Peyer's patch (tissue), 4 donors: Measurements from ENCODE around the gene PLCL2. TPM values are rescaled to one million over a fixed set of nuclear protein-coding genes. Genes with fewer than 3 reads are reported as not detected.

Source experiments
- DNase-seq, 3 donors: peaks; one replicate each; pipeline ENCODE4 v3.0.0-alpha.2; 2017 to 2019
- H3K27ac ChIP-seq, 4 donors: fragments of 200-600 bp; sonication (generic); one replicate each; pipeline ENCODE4 v1.5.1; 2016 to 2019
- H3K27me3 ChIP-seq, 2 donors: fragments of 200-600 bp; sonication (generic); one replicate each; pipeline ENCODE4 v1.5.1; 2019
- H3K36me3 ChIP-seq, 3 donors: fragments of 200-600 bp; sonication (generic); one replicate each; pipeline ENCODE4 v1.5.1; 2016 to 2019
- H3K4me1 ChIP-seq, 4 donors: fragments of 200-600 bp; sonication (generic); one replicate each; pipeline ENCODE4 v1.5.1; 2016 to 2019
- H3K4me3 ChIP-seq, 4 donors: fragments of 200-600 bp; sonication (generic); 1 replicate in 3 of 4; 2 replicates in 1 of 4; pipeline ENCODE4 v1.5.1; 2016 to 2019; ENCODE audit warnings: mild to moderate bottlenecking in 1 of 4
- H3K9me3 ChIP-seq, 4 donors: fragments of 200-600 bp; sonication (generic); one replicate each; pipeline ENCODE4 v1.5.1; 2016 to 2019; ENCODE audit warnings: mild to moderate bottlenecking in 1 of 4
- POLR2A ChIP-seq, 2 donors: fragments of 450-650 bp; IDR thresholded peaks; one replicate each; pipeline ENCODE4 v1.5.1; 2017; ENCODE audit warnings: antibody characterized with exemption in 2 of 2, mild to moderate bottlenecking in 2 of 2, moderate library complexity in 2 of 2
- total RNA-seq, 4 donors: library from RNA; depleted of rRNA; stranded (reverse); fragments of >200 nt; gene quantifications; one replicate each; pipeline ENCODE4 v1.1.0, GENCODE V29; 2016
- TF ChIP-seq, protein P1 (sequence below), 6 experiments: fragments of 450-650 bp in 4 of 6; fragments of 200-600 bp in 2 of 6; sonication (generic) in 1 of 6; IDR thresholded peaks; one replicate each; pipeline ENCODE4 v1.5.1; 2017 to 2019; ENCODE audit warnings: antibody characterized with exemption in 6 of 6, mild to moderate bottlenecking in 3 of 6, moderate library complexity in 1 of 6

The PLCL2 gene
- total RNA-seq, 4 donors from 2014 or later, result 21.8 to 39.6 (median 25.4) TPM

- DNase-seq, result no peak
- Histone ChIP-seq H3K4me3 (peak overlapping the region in 2 of 4 donors; percentile 12 to 14), H3K36me3 (no peaks in the 10 kb centered on the region), H3K9me3 (no peaks in the 10 kb centered on the region), H3K4me1 (peaks cover 0 to 20% (median 4%) of the 10 kb centered on the region in 4 donors), H3K27ac (peak overlapping the region; percentile 0 to 55 (median 19)), H3K27me3 (no peaks in the 10 kb centered on the region)
- TF ChIP-seq, protein P1, sequence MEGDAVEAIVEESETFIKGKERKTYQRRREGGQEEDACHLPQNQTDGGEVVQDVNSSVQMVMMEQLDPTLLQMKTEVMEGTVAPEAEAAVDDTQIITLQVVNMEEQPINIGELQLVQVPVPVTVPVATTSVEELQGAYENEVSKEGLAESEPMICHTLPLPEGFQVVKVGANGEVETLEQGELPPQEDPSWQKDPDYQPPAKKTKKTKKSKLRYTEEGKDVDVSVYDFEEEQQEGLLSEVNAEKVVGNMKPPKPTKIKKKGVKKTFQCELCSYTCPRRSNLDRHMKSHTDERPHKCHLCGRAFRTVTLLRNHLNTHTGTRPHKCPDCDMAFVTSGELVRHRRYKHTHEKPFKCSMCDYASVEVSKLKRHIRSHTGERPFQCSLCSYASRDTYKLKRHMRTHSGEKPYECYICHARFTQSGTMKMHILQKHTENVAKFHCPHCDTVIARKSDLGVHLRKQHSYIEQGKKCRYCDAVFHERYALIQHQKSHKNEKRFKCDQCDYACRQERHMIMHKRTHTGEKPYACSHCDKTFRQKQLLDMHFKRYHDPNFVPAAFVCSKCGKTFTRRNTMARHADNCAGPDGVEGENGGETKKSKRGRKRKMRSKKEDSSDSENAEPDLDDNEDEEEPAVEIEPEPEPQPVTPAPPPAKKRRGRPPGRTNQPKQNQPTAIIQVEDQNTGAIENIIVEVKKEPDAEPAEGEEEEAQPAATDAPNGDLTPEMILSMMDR (IDR thresholded peaks at IDR 0.05), result no peak
- TF ChIP-seq POLR2A (IDR thresholded peaks at IDR 0.05), result no peak
These were observed 3.6 kb downstream of the PLCL2 start for GRCh38 chr3:16888356-16888755.

GRCh38 chr3:16888785-16889607, 4.2 kb downstream of the PLCL2 start:
- Histone ChIP-seq H3K4me1 (peaks cover 0 to 20% (median 3%) of the 10 kb centered on the region in 4 donors), H3K9me3 (no peaks in the 10 kb centered on the region), H3K36me3 (no peaks in the 10 kb centered on the region), H3K27ac (peak overlapping the region; percentile 0 to 55 (median 19)), H3K4me3 (peak overlapping the region in 2 of 4 donors; percentile 12 to 14), H3K27me3 (no peaks in the 10 kb centered on the region)
- DNase-seq, result peak in 1 of 3 donors; percentile 49
- no peak for TF ChIP-seq POLR2A (IDR thresholded peaks at IDR 0.05)
- TF ChIP-seq, protein P1 (IDR thresholded peaks at IDR 0.05), result no peak

DNA sequence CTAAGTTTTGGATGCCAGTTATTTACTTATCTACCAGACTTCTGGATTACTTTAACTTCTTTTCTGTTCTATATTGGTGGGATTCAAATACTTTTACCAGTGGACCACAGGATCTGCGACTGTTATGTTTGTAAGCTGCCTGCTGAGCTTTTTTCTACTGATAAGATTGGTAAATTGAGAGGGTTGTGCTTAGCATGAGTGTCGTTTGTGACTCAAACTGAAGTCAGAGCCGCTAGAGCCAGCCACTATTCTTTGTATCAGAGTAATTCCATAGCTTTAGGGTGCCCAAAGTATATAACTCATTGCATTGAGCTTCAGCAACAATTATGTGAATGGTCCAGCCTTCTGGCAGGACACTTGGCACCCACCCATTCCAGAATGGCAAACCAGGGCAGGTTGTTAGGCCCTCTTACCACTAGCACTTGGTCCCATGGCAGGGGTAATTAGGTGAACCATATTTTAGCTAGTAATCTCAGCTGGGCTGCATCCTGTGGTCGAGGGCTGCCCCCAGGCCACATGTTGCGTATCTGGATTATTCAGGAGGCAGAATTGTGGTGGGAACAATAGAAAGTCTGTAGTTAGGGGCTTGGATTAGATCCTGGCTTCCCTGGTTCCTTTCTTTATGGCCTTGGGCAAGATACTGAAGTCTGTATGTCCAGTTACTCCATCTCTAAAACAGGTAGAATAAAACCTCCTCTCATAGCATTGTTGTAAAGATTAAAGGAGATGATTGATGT, 6.0 kb downstream of the PLCL2 start:
- no peaks in the 10 kb centered on the region for H3K27me3 ChIP-seq
- peaks cover 0 to 25% (median 2%) of the 10 kb centered on the region in 4 donors for H3K4me1 ChIP-seq
- no peak overlapping the region for H3K27ac ChIP-seq
- no peaks in the 10 kb centered on the region for H3K9me3 ChIP-seq
- TF ChIP-seq, protein P1 (IDR thresholded peaks at IDR 0.05), result no peak
- no peak for TF ChIP-seq POLR2A (IDR thresholded peaks at IDR 0.05)
- no peaks in the 10 kb centered on the region for H3K36me3 ChIP-seq
- no peak overlapping the region for H3K4me3 ChIP-seq
- no peak for DNase-seq

- Histone ChIP-seq H3K36me3 (no peaks in the 10 kb centered on the region), H3K27me3 (no peaks in the 10 kb centered on the region), H3K4me1 (peaks cover 0 to 37% (median 6%) of the 10 kb centered on the region in 4 donors), H3K4me3 (no peak overlapping the region), H3K27ac (no peak overlapping the region), H3K9me3 (no peaks in the 10 kb centered on the region)
- TF ChIP-seq, protein P1 (IDR thresholded peaks at IDR 0.05), result no peak
- TF ChIP-seq POLR2A (IDR thresholded peaks at IDR 0.05), result no peak
- DNase-seq, result no peak
These were observed 9.0 kb downstream of the PLCL2 start for GRCh38 chr3:16893618-16894200.

DNA sequence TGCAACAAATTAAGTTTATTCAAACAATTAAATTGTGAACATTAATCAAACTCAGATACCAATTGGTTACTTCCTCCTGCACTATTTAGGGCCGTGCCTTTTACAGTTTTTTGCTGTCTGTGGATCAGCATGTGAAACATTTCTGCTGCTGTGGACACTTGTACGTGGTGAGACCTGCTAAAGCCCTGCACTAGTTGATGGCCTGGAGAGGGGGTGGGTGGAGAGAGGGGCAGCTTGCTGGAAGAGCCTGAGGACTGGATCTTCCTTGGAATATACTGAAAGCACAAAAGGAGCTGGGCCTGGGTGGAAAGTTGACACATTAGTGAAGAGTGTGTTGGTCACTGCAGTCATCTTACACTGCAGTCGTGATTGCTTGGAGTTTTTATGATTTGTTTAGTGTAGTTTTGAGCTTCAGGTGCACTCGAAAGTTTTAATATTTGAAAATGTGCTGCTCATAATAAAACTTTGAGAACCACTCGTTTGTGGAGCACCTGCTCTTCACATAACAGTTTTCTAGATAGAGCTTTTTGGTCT, 11.4 kb downstream of the PLCL2 start:
- Histone ChIP-seq H3K4me1 (peaks cover 0 to 35% (median 8%) of the 10 kb centered on the region in 4 donors), H3K36me3 (no peaks in the 10 kb centered on the region), H3K27me3 (no peaks in the 10 kb centered on the region), H3K27ac (peak overlapping the region in 1 of 4 donors; percentile 29), H3K4me3 (no peak overlapping the region), H3K9me3 (no peaks in the 10 kb centered on the region)
- DNase-seq, result no peak
- TF ChIP-seq POLR2A (IDR thresholded peaks at IDR 0.05), result no peak
- TF ChIP-seq, protein P1 (IDR thresholded peaks at IDR 0.05), result no peak
